ENCODE measurements around the gene GNG10. TPM values are rescaled to one million over a fixed set of nuclear protein-coding genes. Genes with fewer than 3 reads are reported as not detected.
"Not testable (repeated sequence)": the region's sequence is repeated elsewhere in the genome, so short reads cannot be mapped to it uniquely, and the experiment has no call there.

The GNG10 gene
- total RNA-seq, 1 donor from 2014 or later = 44.0 TPM

DNA sequence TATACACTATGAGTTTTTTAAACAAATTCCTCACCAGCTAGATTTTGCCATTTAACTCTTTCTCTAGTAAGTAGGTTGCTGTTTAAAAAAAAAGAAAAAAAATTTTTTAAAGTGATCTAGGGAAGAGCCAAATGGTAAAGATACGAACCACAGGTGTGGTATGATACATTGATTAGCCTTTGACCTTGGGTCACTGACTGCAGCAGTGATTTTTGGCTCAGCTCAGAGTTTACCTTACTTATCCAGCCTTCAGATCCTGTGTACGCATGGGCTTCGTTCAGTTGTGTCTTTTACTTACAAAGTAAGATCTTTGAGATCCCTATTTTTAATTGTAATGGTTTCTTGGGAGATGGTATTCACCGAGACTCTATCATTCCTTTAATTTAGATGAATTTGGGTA is 12.4 kb upstream of the GNG10 start:
- no peak for DNase-seq (ENCODE audit: low read depth in 2 of 2)

DNA sequence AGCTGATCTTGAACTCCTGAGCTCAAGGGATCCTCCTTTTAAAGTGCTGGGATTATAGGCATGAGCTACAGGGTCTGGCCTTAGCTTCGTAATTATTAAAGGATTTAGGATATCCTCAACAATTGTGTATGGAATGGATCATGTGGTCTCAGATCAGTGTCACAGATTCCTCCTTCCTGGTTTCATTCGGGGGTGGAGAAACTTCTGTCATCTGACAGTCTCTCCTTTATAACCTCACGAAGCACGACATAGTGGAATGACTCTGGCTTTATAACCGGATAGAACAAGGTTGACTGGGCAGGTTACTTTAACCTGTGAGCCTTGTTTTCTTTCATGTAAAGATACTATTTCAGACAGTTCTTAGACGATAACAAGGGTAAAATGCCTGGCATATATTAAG is 4.4 kb upstream of the GNG10 start:
- no peak for DNase-seq (ENCODE audit: low read depth in 2 of 2)

DNA sequence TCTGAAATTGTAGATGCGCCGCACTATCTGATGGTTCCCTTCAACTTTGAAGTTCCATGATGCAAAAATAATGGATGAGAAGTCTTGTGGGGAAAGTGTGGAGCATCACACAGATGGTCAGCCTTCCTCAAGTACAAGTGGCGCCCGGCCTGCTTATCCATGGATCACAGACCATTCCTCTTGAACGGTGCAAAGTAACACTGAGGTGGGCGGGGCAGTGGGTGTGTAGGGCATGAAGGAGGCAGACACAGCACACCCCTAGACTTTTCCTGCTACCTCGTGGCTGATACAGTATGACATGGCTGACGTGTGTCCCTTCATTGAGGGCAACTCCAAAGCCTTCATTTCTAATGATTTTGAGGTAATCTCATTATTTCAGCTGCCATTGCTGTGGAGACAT is 2.5 kb upstream of the GNG10 start:
- DNase-seq (ENCODE audit: low read depth in 2 of 2) = no peak

DNA sequence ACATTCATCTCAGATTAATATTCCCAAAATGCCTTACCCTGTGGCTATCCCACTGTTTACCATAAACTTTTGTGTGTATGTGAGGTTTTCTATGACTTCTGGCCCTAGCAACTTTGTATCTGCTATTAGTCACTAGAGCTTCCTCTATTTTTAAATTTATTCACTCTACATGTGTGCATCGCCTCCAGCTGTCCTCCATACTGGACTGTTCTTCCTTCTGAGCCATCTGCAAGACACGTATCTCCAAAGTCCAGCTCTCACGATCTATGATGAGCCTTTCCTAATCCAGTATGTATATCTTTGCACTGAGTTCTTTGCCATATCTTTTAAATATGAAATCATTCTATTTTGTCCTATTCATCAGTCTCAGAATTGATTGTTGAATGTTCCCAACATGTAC is 1.7 kb upstream of the GNG10 start:
- DNase-seq (ENCODE audit: low read depth in 2 of 2) = no peak

DNA sequence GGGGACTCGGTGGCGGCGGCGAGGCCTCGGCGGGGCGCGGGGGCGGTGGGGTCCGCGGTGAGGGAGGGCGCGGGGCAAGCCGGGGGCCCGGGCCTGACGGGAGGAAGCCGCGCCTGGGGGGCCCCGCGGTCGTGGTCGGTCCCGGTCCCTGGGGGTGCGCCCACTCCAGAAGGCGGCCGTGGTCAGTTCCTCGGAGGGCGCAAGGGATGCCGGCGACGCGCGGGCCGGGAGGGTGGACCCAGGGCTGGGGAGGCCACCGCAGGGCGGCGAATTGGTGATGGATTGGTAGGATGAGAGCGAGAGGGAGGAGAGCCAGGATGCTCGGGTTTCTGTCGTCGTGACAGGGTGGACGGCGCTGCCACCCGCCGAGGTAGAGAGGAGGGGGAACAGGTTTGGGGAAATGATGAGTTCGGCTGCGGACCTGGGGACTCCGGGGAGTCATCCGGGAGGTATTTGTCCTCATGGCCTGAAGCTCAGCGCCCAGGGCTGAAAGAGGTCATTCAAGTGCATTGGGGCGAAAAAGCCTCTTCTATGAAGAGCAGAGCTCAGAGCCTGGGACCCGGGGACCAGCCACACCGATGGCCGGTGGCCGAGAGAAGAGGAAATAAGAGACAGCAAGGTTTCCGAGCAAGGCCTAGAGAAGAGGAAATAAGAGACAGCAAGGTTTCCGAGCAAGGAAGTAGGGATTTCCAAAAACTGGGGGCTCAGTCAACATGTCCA is 557 bp downstream of the GNG10 start:
- peak; percentile 36 to 50 for DNase-seq (ENCODE audit: low read depth in 2 of 2)

DNA sequence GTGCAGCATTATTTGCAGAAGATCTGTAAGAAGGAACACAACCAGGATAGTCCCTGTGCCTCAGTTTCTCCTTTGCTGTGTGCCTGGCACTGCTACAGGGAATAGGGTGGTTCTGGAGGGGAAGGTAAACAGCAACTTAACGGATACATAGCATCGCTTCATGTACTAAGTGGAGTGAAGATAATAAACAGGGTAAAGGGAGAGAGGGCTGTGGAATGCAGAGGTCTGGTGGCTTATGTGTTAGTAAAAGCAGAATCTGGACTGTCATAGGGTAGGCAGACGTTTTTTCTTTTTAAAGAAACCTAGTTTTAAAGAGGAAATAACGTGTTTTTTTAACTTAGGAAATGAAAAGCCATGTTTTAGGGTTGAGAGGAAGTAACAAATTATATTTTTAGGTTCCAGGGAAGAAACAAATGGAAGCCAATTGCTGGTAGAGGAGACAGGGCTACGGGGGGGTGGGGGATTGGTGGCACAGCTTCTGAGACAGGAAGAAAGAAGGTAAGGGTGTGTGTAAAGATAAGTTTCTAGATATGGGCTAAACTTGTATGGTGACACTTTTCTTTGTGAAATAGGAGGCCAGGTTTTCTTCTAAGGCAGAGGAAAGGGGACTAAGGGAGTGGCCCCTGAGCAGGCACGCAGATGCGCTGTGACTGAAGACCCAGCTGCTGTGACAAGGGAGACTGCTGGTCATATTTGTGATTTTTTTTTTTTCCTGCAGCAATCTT is 1.3 kb downstream of the GNG10 start:
- DNase-seq (ENCODE audit: low read depth in 2 of 2) = peak; percentile 4 to 11

DNA sequence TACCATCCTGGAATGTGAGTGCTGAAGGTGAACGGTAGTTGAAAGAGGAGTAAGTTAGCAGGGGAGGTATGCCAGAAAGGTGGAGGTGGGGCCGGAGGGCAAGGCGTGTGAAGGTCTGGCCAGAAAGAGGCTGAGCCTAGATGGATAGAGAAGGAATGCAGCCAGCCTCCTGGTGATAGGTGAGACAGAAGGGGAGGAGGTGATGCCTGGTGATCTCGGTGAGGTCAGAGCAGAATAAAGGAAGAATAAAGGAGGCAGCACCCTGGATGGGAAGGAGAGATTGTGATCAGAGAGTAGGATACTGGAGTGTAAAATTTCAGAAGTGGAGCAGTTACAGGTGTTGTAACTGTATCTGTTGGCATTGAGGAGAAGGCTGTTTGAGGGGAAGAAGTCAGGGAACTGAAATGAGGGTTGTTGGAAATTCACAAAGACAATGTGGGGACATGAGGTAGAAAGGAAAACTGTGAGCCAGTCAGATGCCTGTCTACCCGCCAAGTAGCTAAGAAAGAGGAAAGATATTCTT is 2.0 kb downstream of the GNG10 start:
- DNase-seq (ENCODE audit: low read depth in 2 of 2) = no peak

DNA sequence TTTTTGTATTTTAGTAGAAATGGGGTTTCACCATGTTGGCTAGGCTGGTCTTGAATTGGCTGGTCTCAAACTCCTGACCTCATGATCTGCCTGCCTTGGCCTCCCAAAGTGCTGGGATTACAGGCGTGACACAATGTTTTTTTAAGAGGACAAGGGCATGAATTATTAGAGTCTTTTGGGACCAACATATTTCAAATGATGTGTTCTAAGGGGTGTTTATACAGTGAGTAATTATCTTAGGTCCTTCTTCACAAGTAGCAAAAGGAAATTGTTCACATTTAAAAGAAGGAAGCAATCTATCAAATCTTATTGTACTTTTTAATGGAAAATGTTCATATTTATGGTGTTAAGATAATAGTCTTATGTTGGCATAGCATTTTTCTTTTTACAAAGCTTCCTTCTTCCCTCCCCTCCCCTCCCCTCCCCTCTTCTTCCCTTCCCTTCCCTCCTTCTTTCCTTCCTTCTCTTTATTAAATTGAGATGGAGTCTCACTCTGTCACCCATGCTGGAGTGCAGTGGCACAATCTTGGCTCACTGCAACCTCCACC is 6.7 kb downstream of the GNG10 start:
- DNase-seq (ENCODE audit: low read depth in 2 of 2) = peak in 1 of 2 donors; percentile 21

DNA sequence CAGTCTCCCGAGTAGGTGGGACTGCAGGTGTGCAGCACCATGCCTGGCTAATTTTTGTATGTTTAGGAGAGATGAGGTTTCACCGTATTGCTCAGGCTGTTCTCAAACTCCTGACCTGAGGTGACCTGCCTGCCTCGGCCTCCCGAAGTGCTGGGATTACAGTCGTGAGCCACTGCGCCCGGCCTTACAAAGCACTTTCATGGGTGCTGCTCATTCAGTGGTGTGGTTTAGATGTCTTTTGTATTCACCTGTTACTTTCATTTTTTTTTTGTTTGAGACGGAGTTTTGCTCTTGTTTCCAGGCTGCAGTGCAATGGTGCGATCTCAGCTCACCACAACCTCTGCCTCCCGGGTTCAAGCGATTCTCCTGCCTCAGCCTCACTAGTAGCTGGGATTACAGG is 7.2 kb downstream of the GNG10 start:
- DNase-seq (ENCODE audit: low read depth in 2 of 2) = not testable (repeated sequence)

DNA sequence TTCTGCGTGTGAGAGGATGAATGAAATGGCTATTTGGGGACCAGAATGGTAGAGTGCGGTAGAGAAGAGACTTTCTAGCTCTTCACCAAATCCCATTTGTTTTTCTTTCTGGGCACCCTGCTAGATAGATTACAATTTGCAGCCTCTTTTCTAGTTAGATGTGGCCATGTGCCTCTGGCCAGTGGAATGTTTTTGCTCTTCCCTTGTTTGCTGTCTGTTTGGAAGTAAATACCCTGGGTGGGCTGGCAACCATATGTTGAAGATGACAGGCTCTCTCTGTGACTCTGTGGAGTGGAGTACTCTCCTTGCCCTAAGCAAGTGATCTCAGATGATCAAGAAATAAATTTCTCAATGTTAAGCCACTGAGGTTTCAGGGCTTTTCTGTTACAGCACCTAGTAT is 12.9 kb downstream of the GNG10 start:
- DNase-seq (ENCODE audit: low read depth in 2 of 2) = no peak

DNA sequence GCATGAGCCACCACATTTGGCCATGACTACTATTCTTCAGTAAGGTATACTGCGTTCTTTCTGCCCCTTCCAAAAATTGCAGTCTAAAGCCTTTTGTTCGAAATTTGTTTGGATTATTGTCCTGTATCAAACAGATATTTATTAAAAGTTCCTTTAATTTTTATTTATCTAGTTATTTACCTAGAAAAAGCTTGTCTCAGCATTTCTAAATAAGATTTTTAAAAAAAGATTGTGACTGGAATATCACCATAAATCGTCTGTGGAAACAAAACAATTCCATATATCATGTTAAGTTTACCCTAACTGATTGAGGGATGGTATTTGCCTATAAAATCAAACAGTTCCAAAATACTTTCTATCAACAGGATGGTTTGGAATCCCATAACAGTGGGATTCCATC is 14.7 kb downstream of the GNG10 start:
- DNase-seq (ENCODE audit: low read depth in 2 of 2) = no peak

DNA sequence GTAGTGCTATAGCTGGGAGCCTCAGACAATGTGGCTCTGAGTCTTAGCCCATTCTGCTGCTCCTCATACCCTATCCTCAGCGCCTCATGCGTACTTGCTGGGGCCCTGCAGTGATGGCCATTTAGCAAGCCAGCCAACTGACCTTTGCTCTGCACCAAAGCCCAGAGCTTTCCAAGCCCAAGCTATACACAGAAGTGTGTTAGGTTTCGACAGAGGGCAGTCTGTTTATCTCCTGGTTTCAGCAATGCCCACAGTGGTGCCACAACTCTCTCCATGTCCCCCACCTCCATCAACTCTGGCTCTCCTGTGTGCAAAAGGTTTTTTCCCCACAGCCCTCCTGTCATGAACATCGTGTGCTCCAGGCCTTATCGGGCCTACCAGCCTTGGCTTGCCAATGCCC is 16.9 kb downstream of the GNG10 start:
- DNase-seq (ENCODE audit: low read depth in 2 of 2) = no peak

DNA sequence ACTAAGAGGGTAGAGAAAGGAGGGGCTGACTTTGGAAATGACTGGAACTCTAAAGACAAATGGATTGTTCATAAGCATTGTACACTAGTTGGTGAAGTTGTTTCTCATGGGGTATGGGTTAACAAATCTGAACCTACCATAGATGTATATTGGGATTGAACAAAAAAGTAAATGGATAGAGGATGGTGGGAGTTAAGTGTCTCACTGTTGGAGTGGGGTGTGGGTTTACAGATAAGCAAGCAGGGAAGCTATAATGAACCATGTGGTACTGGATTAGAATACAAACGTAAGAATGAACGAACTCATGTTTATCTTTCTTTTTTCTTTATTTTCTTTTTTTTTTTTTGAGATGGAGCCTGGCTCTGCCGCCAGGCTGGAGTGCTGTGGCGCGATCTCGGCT is 17.8 kb downstream of the GNG10 start:
- no peak for DNase-seq (ENCODE audit: low read depth in 2 of 2)

DNA sequence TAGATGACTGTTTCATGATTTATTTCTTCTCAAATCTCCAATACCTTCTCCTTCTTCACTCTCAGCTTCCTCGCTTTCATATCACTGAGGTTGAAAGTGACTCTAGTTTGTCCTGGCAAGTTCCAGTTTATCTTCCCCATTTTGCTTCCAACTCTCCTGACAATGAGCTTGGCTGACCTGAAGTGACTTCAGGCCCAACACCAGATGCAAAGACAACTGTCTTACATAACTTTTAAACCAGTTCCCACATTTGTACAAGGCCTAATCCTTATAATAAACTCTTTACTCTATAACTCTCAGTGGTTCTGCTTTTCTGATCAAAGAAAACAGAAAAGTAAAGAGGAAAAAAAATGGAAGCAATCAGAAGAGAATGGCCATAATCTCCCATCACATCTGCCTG is 22.0 kb downstream of the GNG10 start:
- DNase-seq (ENCODE audit: low read depth in 2 of 2) = no peak

DNA sequence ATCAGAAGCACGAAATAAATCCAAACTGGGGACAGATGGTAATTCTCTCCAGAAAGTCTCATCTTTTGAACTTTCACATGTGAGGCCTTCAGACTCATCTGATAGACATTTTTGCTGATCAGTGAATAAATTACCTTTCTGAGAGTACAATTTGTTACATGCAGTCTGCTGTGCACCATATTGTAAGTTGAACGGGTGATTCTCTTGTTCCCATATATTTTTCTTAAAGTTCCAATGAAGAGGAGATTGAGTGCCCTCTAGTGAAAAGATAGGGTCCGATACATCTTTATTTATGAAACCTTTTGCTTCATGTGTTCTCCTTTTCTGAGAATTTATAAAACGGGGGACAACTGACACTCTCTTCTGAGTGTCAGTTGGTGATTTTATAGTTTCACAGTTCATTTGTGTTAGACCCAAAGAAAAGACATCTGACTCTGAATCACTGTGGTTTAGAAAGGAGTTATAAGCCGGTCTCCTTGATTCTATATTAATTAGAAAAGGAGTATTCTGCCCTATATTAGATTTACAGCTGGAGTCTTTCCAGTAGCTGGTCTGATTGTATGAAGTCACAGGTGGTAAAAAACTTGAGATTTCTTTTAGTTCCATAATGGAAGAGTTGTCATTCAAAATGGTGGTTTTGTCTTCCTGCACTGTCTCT is 30.4 kb downstream of the GNG10 start:
- peak; percentile 52 for DNase-seq (ENCODE audit: low read depth in 2 of 2)

DNA sequence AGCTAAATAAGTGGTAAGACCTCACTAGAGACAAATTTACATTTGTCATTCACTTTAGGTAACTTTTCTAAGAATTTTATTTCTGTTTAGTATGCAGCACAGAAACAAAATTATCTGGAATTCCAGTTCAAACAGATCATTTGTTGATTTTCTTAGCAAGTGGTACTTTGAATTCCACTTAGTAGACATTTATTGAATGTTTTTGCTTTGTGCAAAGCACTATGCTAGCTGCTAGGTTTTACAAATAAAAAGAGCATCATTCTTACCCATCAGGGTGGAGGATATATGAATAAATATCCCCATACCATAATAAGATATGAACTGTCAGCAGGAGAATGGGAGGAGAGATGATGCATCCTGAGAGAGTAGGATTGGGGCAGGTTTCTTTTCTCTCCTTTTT is 35.4 kb downstream of the GNG10 start:
- DNase-seq (ENCODE audit: low read depth in 2 of 2) = no peak

DNA sequence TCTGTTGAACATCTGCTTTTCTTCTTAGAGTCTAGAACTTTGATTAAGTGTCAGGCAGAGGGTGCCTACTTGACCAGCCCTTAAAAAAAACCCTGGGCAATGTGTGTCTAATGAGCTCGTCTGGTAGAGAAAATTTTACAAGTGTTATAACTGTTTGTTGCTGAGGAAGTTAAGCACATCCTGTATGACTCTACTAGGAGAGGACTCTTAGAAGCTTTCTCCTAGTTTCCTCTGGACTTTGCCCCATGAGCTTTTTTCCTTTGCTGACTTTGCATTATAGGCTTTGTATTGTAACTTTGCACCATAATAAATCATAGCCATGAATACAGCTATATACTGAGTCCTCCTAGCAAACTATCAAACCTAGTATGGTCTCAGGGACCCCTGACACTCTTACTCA is 39.4 kb downstream of the GNG10 start:
- peak; percentile 8 to 89 for DNase-seq (ENCODE audit: low read depth in 2 of 2)

DNA sequence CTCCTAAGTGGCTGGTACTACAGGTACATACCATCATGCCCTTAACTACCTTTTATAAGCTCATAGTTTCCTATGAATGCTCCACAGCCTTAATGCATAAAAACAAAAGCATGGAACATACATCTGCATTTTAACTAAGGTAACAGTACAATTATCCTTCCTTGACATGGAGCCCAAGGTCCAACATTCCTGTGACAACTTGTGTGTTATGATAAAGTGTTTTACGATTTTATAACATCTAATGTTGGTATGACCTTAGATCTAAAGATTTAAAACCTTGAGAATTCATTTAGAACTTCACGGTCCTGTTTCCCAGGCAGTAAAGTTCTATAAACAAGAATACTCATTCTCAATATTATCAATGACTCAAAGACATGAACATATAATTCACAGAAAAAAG is 43.1 kb downstream of the GNG10 start:
- no peak for DNase-seq (ENCODE audit: low read depth in 2 of 2)

DNA sequence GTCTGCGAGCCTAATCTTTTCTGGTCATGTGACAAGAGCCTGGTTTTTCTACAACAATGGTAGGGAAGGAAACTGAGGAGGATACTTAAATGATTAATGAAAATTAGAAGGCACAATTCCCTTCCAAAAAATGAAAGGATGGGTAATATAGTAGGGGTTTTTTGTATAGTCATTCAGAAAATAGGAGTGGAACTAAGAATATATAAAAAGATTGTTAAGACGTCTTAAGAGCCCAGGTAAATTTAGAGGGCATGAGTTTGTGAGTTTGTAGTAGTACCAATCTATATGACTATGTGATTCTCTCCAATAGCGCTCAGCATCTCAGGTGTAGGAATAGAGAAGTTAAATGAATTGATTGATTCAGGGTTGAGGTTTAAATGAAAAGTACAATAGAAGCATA is 50.1 kb downstream of the GNG10 start:
- DNase-seq (ENCODE audit: low read depth in 2 of 2) = no peak

DNA sequence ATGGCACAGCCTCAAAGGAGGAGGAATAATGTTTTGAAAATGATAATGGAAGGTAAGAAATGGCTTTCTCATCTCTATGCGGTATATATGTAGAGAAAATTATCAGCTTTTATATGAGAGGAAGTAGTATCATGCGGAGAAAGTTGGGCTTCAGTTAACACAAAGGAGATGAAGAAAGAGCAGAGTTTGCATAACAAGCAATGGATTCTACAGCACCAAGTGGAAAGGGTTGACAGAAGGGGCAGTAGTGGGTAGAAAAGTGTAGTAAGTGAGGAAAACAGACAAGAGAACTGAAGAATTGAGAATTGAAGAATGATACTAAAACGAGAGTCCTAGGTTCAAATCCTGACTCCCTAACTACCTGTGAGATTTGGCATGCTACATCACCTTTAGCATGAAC is 51.0 kb downstream of the GNG10 start:
- DNase-seq (ENCODE audit: low read depth in 2 of 2) = no peak

DNA sequence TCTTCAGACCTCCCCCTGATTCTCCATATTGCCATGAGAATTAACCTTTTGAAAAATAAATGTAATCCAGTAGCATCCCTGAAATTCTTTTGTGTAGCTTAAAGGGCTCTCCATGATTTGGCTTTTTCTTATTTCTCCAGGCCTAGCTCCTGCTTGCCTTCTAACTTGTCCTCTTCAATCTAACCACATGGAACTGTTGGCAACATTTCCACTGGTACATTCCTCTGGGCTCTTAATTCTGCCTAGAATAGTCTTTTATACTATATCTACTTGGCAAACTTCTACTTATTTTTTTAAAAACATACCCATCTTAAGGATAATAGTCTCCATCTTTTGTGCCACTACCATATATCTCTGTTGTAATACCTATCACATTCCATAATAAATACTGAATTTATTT is 54.1 kb downstream of the GNG10 start:
- DNase-seq (ENCODE audit: low read depth in 2 of 2) = no peak

DNA sequence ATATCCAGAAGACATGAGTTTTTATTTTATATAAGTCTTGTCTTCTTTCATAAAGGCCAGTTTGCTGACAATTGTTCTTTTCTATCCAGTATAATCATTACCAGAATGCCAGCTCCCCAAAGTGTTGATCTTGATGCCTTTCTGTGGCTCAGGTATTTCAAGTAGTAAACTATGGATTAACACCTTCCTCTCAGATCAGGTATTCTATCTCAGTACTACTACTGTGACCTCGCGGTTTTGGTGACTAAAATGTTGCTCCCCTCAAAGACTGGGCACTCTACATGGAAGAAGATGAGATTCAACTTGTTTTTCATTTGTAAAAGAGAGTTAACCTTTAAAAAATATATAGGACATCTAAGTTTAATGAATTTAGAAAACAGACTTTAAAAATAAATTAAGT is 58.1 kb downstream of the GNG10 start:
- DNase-seq (ENCODE audit: low read depth in 2 of 2) = no peak
